T-helper 1 cell treated with Interleukin-12 subunit alpha and Interleukin-12 subunit beta and Interleukin-4 antibody, amounts not matched to agents 30 ng/mL and 1 ng/mL, for 36 hours (primary cell): Measurements from ENCODE around the gene CAMP. TPM values are rescaled to one million over a fixed set of nuclear protein-coding genes. Genes with fewer than 3 reads are reported as not detected.
"Not testable (repeated sequence)": the region's sequence is repeated elsewhere in the genome, so short reads cannot be mapped to it uniquely, and the experiment has no call there.

Source experiments
- intact Hi-C: fragments of 100-400 bp; cut with micrococcal nuclease; formaldehyde crosslinking; loops from one replicate; pipeline ENCODE4 v1.15.1; 2024
- total RNA-seq: library from RNA; stranded (reverse); gene quantifications from 2 replicates; pipeline ENCODE4 v1.2.3, GENCODE V29; 2022

Gene CAMP
- not detected in 2 replicates for total RNA-seq

GRCh38 chr3:48222616-48223513 is at the start of gene CAMP:
CAMP (plus strand) TSS chr3:48223495; CDS start chr3:48223512, 17 bp downstream.
- intact Hi-C loops = no loop called here

DNA sequence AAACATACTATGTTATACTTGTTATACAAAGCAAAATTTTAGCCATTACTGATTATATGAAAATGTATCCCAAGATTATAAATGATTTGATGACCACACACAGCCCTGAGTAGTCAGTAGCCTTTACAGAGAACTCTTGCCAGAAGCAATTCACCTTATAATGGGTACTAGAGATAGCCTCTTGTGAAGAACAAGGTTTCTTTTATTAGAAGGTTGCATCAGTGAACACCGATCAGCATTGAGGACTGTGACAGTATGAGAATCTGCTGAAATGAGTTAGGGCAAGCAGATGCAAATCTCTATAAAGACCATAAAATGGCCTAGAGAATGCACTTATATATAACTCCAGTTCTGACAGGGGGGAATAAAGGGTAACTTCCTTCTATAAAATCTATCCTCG is 45.2 kb upstream of the CAMP start:
- intact Hi-C loops = no loop called here

DNA sequence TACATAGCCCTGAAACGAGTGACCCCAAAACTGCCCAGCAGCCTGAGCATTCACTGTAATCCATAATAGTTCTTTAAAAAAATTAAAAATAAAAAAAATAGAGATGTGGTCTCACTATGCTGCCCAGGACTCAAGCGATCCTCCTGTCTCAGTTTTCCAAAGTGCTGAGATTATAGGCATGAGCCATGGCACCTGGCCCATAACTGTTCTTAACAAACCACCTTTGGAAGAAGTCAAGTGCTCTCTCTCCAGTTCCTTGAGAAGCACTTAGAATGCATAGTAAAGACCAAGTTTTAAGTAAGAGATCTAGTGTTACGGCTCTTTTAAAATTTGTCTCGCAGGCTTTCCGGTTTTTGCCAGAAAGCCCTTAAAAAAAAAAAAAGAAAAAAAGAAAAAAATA is 43.3 kb upstream of the CAMP start:
- intact Hi-C loops = loop anchor here (10.0 kb wide), 1 partner anchor 845 kb away; the partner anchor contains the start of genes IMPDH2 and NDUFAF3

DNA sequence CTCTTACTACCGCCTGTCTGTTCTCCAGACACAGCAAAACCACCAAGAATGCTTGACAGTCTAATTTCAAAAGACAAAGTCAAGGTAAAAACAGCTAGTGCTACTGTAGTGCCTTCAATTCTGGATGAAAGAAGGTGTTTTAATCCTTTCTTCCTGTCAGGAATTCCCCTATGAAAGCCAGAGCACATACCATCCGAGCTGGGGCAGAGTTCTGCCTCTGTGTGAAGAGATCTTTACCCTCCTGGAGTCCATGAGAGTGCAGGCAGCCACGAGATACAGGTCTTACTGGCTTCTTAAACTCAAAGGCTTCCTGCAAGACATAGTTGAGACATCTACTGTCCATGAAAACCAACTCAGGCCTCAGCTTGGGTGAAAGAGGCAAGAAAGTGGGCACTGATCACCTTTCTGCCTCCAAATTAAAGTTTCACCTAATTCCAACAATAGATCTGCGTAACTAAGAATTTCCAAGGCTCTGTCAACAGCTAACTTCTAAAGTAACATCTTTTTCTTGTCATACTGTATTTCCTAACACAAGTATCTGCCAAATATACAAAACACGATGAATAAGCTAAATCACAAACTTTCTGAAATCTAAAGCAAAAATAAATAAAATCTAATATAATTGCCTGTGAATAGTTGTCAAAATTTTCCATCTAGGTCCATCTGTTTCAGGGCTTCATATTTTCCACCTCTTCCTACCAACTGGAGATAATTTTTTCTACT is 42.6 kb upstream of the CAMP start:
- intact Hi-C loops = loop anchor here (10.0 kb wide), 1 partner anchor 844 kb away; the partner anchor contains the start of genes IMPDH2 and NDUFAF3

DNA sequence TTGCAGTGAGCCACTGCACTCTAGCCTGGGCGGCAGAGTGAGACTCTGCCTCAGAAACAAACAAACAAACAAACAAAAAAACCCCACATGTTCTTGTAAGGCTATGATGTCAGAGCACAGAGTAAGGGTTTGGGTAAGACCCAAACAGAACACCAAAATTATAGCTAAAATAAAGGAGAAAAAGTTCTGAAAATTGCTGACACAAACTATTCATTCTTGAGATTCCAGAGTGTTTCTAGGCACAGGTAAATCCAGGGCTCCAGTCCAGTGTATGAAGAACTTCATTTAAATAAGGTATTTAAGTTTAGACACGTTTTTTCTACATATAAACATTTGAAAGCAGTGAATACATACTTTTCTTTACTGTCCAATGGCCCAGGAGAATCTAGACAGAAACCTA is 39.0 kb upstream of the CAMP start:
- intact Hi-C loops = loop anchor here (10.0 kb wide), 1 partner anchor 841 kb away; the partner anchor contains the start of genes IMPDH2 and NDUFAF3

DNA sequence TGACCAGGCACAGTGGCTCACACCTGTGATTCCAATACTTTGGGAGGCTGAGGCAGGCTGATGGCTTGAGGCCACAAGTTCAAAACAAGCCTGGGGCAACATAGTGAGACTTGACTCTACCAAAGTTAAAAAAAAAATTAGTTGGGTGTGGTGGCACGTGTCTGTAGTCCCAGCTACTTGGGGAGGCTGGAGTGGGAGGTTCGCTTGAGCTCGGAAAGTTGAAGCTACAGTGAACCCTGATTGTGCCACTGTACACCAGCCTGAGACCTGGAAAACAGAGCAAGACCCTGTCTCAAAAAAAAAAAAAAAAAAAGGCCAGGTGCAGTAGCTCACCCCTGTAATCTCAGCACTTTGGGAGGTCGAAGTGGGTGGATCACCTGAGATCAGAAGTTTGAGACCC is 38.2 kb upstream of the CAMP start:
- intact Hi-C loops = loop anchor here (5.0 to 10.0 kb wide), 2 partner anchors 840 to 1023 kb away; partner anchors contain the start of genes IMPDH2, NDUFAF3 and SETD2

DNA sequence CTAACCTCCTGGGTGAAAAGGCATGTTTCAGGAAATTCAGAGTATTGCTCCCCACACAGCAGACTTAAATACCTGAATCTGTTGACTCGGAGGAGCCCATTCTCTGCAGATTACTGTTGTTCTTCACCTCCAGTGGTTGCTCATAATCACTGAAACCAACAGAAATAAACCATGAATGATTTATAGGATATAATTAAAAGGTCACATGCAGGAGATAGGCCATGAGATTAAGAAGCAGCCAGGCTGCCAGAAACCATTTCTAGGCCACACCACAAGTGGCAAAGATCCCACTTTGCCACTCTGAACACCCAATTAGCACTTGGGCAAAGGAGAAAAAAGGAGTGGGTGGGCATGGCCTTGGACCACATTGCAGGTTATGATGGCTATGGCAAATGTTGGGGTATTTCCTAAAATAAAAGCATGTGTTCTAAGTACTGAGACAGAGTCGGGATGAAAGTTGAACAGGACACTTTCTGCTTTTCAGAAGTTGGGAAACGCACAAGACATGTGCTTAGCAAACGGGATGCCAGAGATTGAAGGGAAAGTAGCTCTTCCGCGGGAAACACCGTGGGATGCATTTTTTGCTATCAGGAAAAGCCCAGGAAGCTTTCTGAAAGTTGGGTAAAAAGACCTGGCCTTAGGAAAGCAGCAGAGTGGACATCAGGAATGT is 36.5 kb upstream of the CAMP start:
- intact Hi-C loops = loop anchor here (5.0 to 10.0 kb wide), 2 partner anchors 838 to 1024 kb away; partner anchors contain the start of genes IMPDH2, NDUFAF3 and SETD2

DNA sequence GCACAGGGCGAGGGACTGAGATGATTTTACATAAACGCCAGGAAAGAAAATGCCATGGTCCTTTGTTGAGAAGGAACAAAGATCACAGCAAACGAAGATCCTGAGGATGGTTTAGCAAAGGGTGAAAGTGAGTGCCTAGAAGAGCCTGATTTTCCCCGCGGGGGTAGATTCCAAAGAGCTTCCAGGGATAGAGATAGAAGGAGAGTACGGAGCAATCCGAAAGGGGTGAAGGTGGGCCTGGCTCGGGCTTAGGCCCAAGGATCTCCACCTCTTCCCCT is 36.1 kb upstream of the CAMP start:
- intact Hi-C loops = loop anchor here (5.0 to 10.0 kb wide), 2 partner anchors 838 to 1025 kb away; partner anchors contain the start of genes IMPDH2, NDUFAF3 and SETD2

- intact Hi-C loops = loop anchor here (1.0 to 10.0 kb wide), 14 partner anchors 54 to 1025 kb away; partner anchors contain the start of genes CCDC51, DHX30, ELP6 and IMPDH2
These were observed 35.6 kb upstream of the CAMP start for GRCh38 chr3:48187579-48188265.

DNA sequence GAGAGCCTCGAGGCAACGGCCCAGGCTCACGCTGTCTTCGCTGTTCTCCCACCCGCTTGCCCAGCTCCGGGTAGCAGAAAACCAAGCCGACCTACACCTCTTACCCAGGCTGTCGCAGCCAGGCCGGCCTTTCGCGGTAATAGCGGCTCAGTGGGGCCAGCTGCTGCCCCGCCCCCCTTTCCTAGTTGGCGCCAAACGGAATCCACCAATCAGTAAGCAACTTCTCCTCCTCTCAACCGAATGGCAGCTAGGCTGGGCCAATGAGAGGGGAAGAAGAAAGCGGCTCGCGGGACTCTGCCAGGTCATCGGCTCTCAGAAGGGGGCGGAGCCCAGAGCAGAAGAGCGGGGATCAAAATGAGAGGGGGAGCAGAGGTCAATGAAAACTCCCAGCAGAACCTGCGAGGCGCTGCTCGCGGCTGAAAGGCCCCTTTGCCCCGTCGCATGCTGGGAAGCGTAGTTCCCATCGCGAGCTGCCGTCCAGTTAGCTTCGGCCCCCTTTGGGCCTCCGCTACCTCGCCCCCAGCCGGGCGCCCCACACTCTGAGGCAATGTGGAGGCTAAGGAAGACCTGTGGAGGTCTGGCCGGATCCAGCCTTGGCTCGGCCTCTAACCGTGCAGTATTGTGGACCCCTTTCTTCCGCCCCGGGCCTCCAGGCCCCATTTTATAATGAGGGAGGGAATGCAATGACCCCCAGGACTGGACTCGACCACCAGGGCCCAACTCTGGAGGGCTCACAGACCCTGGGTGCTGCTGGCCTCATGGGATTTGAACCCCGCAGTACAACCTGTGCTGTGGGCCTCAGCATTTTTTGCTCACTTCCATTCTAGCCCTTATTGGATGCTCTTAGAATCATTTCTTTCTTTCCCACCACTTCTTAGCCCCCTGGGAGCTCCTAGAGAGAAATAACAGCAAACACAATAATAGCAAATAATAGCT is 34.8 kb upstream of the CAMP start, which contains the start of gene CDC25A:
CDC25A (minus strand) TSS at position 152 of the 936 bp plus-strand sequence. CDS start 470 bp downstream, outside the sequence.
- intact Hi-C loops = loop anchor here (1.0 to 10.0 kb wide), 14 partner anchors 53 to 1026 kb away; partner anchors contain the start of genes CCDC51, DHX30, ELP6 and IMPDH2

GRCh38 chr3:48189321-48189720 is 34.0 kb upstream of the CAMP start:
- intact Hi-C loops = loop anchor here (2.0 to 10.0 kb wide), 5 partner anchors 77 to 1027 kb away; partner anchors contain the start of genes CCDC51, IMPDH2, NDUFAF3 and SETD2

GRCh38 chr3:48190911-48191310 is 32.4 kb upstream of the CAMP start:
- intact Hi-C loops = no loop called here

- intact Hi-C loops = loop anchor here (1.0 kb wide), 1 partner anchor 75 kb away; no protein-coding TSS in a partner anchor
These were observed 28.7 kb upstream of the CAMP start for GRCh38 chr3:48194446-48195071.

DNA sequence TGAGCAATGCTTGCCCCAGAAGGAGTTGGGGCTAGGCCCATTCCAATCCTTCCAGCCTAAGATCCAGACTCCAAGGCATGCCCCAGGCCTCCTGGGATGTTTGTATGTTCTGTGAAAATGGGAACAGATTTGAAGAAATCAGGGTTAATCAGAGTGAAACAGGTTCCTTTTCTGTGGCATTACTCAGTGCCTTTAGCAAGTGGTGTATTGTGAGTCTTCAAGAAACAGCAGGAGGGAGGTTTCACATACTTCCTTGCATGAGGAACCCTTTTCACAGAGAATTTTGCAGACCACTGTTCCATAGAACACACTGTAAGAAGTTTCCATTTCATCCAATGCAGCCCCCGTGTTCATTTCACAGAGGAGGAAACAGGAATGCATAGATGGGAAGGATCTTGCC is 26.7 kb upstream of the CAMP start:
- intact Hi-C loops = no loop called here

- intact Hi-C loops = no loop called here
These were observed 24.2 kb upstream of the CAMP start for GRCh38 chr3:48199117-48199516.

DNA sequence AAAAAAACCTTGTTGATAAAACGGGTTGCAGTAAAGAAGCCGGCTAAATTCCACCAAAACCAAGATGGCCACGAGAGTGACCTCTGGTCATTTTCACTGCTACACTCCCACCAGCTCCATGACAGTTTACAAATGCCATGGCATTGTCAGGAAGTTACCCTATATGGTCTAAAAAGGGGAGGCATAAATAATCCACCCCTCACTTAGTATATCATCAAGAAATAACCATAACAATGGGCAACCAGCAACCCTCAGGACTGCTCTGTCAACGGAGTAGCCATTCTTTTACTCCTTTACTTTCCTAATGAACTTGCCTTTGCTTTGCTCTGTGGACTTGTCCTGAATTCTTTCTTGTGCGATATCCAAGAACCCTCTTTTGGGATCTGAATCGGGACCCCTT is 20.7 kb upstream of the CAMP start:
- intact Hi-C loops = no loop called here

DNA sequence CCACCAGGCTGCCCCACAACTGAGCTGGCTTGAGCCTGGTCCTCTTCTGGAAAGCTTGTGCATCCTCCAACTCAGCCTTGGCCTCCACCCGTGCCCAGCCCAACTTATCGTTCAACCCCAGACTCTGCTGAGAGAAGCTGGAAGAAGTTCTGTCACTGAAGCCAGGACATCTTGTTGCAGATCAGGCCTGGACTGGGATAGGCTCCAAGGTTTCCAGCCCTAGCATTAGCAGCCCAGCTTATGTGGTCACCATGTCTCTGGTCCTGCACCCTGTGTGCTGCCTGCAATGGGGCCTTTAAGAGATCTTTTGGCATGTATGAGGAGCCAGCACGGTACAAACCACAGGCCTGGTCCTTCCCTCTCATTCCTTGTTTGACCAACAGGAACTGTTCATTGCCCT is 15.2 kb upstream of the CAMP start:
- intact Hi-C loops = no loop called here

- intact Hi-C loops = no loop called here
These were observed 13.8 kb upstream of the CAMP start for GRCh38 chr3:48209445-48209844.

DNA sequence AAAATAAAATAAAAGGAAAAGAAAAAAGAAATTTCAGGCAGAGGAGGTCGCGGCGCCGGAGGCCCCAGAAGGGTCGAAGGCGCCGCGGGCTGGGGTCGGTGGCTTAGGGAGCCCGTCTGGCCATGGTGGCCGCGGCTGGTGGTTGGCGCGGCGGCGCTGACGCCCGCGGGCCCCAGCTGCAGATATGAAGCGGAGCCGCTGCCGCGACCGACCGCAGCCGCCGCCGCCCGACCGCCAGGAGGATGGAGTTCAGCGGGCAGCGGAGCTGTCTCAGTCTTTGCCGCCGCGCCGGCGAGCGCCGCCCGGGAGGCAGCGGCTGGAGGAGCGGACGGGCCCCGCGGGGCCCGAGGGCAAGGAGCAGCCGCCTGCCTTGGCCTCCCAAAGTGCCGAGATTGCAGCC is 12.8 kb upstream of the CAMP start:
- intact Hi-C loops = not testable (repeated sequence)
